H9 (cell line): Measurements from ENCODE around the gene EPN1. TPM values are rescaled to one million over a fixed set of nuclear protein-coding genes. Genes with fewer than 3 reads are reported as not detected.
A peak's percentile ranks its signal among the peaks of the same experiment; 100 is the strongest.

Experiments
- DNase-seq: peaks from one replicate; pipeline ENCODE4 v3.0.0-alpha.2; 2017
- H2AFZ ChIP-seq: one replicate; pipeline ENCODE4 v1.6.1; 2013; ENCODE audit warnings: mild to moderate bottlenecking, low read length, control low read depth, moderate library complexity
- H2AK5ac ChIP-seq: 2 replicates; pipeline ENCODE4 v1.6.1; 2013; ENCODE audit warnings: low read length, control low read depth, mixed read lengths; ENCODE audit not compliant: insufficient read length
- H2BK120ac ChIP-seq: one replicate; pipeline ENCODE4 v1.6.1; 2013; ENCODE audit warnings: low read depth, mild to moderate bottlenecking, low read length, control low read depth, inconsistent platforms; ENCODE audit not compliant: poor library complexity, severe bottlenecking
- H2BK12ac ChIP-seq: 2 replicates; pipeline ENCODE4 v1.6.1; 2013; ENCODE audit warnings: low read length, control low read depth, mixed read lengths, low read depth; ENCODE audit not compliant: insufficient read length
- H2BK15ac ChIP-seq: 2 replicates; pipeline ENCODE4 v1.6.1; 2013; ENCODE audit warnings: low read depth, low read length, control low read depth
- H2BK20ac ChIP-seq: one replicate; pipeline ENCODE4 v1.6.1; 2013; ENCODE audit warnings: low read depth, mild to moderate bottlenecking, low read length, control low read depth, inconsistent platforms; ENCODE audit not compliant: poor library complexity, severe bottlenecking
- H2BK5ac ChIP-seq: 2 replicates; pipeline ENCODE4 v1.6.1; 2013; ENCODE audit warnings: low read length, control low read depth, mixed read lengths; ENCODE audit not compliant: insufficient read length
- H3K14ac ChIP-seq: 2 replicates; pipeline ENCODE4 v1.6.1; 2013; ENCODE audit warnings: low read length, control low read depth; ENCODE audit not compliant: insufficient read depth
- H3K18ac ChIP-seq: 2 replicates; pipeline ENCODE4 v1.6.1; 2013; ENCODE audit warnings: low read depth, mild to moderate bottlenecking, mixed read lengths, low read length, control low read depth; ENCODE audit not compliant: insufficient read length
- H3K23ac ChIP-seq: 2 replicates; pipeline ENCODE4 v1.6.1; 2013; ENCODE audit warnings: low read length, control low read depth, mixed read lengths, low read depth; ENCODE audit not compliant: insufficient read length
- H3K23me2 ChIP-seq: 2 replicates; pipeline ENCODE4 v1.6.1; 2013; ENCODE audit warnings: low read depth, mild to moderate bottlenecking, mixed read lengths, low read length, control low read depth; ENCODE audit not compliant: insufficient read length, poor library complexity, severe bottlenecking
- H3K27ac ChIP-seq: 2 replicates; pipeline ENCODE4 v1.5.1; 2013; ENCODE audit warnings: low read length, control low read depth, mixed read lengths, low read depth; ENCODE audit not compliant: insufficient read length
- H3K27me3 ChIP-seq: 2 replicates; pipeline ENCODE4 v1.6.1; 2013; ENCODE audit warnings: low read length, control low read depth, inconsistent platforms; ENCODE audit not compliant: insufficient read depth
- H3K4ac ChIP-seq: 2 replicates; pipeline ENCODE4 v1.6.1; 2013; ENCODE audit warnings: low read depth, mild to moderate bottlenecking, control low read depth, inconsistent platforms, low read length, moderate library complexity
- H3K4me1 ChIP-seq: 2 replicates; pipeline ENCODE4 v1.6.1; 2013; ENCODE audit warnings: low read length, control low read depth, inconsistent platforms; ENCODE audit not compliant: insufficient read depth
- H3K4me2 ChIP-seq: 2 replicates; pipeline ENCODE4 v1.6.1; 2013; ENCODE audit warnings: low read length, control low read depth, mixed read lengths; ENCODE audit not compliant: insufficient read length, insufficient read depth
- H3K56ac ChIP-seq: 2 replicates; pipeline ENCODE4 v1.6.1; 2013; ENCODE audit warnings: low read depth, mild to moderate bottlenecking, mixed read lengths, low read length, control low read depth; ENCODE audit not compliant: insufficient read length
- H3K79me1 ChIP-seq: 2 replicates; pipeline ENCODE4 v1.6.1; 2013; ENCODE audit warnings: low read depth, mild to moderate bottlenecking, moderate library complexity, low read length, control low read depth, inconsistent platforms; ENCODE audit not compliant: insufficient read depth, poor library complexity, severe bottlenecking
- H3K79me2 ChIP-seq: 2 replicates; pipeline ENCODE4 v1.6.1; 2013; ENCODE audit warnings: low read length, control low read depth, inconsistent platforms; ENCODE audit not compliant: insufficient read depth
- H3K9ac ChIP-seq: 2 replicates; pipeline ENCODE4 v1.6.1; 2013; ENCODE audit warnings: low read length, control low read depth, mixed read lengths; ENCODE audit not compliant: insufficient read length; ENCODE audit errors: extremely low read depth
- H3K9me3 ChIP-seq: one replicate; pipeline ENCODE4 v1.6.1; 2013; ENCODE audit warnings: low read depth, low read length, inconsistent platforms; ENCODE audit not compliant: control insufficient read depth
- H3T11ph ChIP-seq: one replicate; pipeline ENCODE4 v1.6.1; 2013; ENCODE audit warnings: mild to moderate bottlenecking, low read length, control low read depth, inconsistent platforms
- H4K20me1 ChIP-seq: one replicate; pipeline ENCODE4 v1.6.1; 2013; ENCODE audit not compliant: control insufficient read depth, insufficient read length, insufficient read depth
- H4K5ac ChIP-seq: 2 replicates; pipeline ENCODE4 v1.6.1; 2013; ENCODE audit warnings: low read depth, mild to moderate bottlenecking, mixed read lengths, low read length, control low read depth; ENCODE audit not compliant: insufficient read length
- H4K8ac ChIP-seq: replicated peaks from 2 replicates; pipeline ENCODE4 v1.6.1; 2013; ENCODE audit warnings: low read length, control low read depth, mixed read lengths, low read depth; ENCODE audit not compliant: insufficient read length
- H4K91ac ChIP-seq: 2 replicates; pipeline ENCODE4 v1.6.1; 2013; ENCODE audit warnings: low read depth, mild to moderate bottlenecking, moderate library complexity, mixed read lengths, low read length, control low read depth; ENCODE audit not compliant: insufficient read length
- H3K27ac Mint-ChIP-seq, 3 experiments: 2 replicates in 2 of 3; 3 replicates in 1 of 3; pipeline ENCODE4 v1.8.0; 2020 to 2021; ENCODE audit warnings: mixed read lengths in 3 of 3, mild to moderate bottlenecking in 1 of 3, moderate library complexity in 1 of 3
- H3K27me3 Mint-ChIP-seq: 2 replicates; pipeline ENCODE4 v1.8.0; 2021; ENCODE audit warnings: low read depth, mild to moderate bottlenecking, moderate library complexity, mixed read lengths
- H3K36me3 Mint-ChIP-seq, 3 experiments: 2 replicates in 2 of 3; 3 replicates in 1 of 3; pipeline ENCODE4 v1.8.0; 2020 to 2021; ENCODE audit warnings: low read depth in 3 of 3, mixed read lengths in 3 of 3; ENCODE audit not compliant: insufficient read depth in 1 of 3
- H3K4me1 Mint-ChIP-seq, 2 experiments: 2 replicates each; pipeline ENCODE4 v1.8.0; 2020; ENCODE audit warnings: mixed read lengths in 2 of 2
- H3K4me3 Mint-ChIP-seq, 2 experiments: 2 replicates in 1 of 2; 3 replicates in 1 of 2; pipeline ENCODE4 v1.8.0; 2020 to 2021; ENCODE audit warnings: mild to moderate bottlenecking in 2 of 2, mixed read lengths in 2 of 2, moderate library complexity in 1 of 2
- H3K9me3 Mint-ChIP-seq, 2 experiments: 2 replicates in 1 of 2; 3 replicates in 1 of 2; pipeline ENCODE4 v1.8.0; 2020; ENCODE audit warnings: mild to moderate bottlenecking in 2 of 2, mixed read lengths in 2 of 2, moderate library complexity in 1 of 2
- WGBS: extraction: QIAGEN DNeasy Blood & Tissue Kit; methylation state at CpG from one replicate; pipeline ENCODE4 v1.1.7; 2013; ENCODE audit warnings: missing lambda C conversion rate, low lambda C conversion rate, mixed read lengths; ENCODE audit not compliant: insufficient read length; ENCODE audit errors: extremely low coverage; 5-methylcytosine and 5-hydroxymethylcytosine counted together
- total RNA-seq: library from RNA; stranded (reverse); gene quantifications from 2 replicates; pipeline ENCODE4 v1.2.1, GENCODE V29; 2021
- TF ChIP-seq, protein P1 (sequence below): fragments of 200-600 bp; sonication (generic); conservative IDR thresholded peaks from 3 replicates; pipeline ENCODE4 v1.8.0; 2021; ENCODE audit warnings: antibody characterized with exemption, mild to moderate bottlenecking

EPN1 gene
- total RNA-seq, 1 experiment from 2014 or later, result 159 TPM

DNA sequence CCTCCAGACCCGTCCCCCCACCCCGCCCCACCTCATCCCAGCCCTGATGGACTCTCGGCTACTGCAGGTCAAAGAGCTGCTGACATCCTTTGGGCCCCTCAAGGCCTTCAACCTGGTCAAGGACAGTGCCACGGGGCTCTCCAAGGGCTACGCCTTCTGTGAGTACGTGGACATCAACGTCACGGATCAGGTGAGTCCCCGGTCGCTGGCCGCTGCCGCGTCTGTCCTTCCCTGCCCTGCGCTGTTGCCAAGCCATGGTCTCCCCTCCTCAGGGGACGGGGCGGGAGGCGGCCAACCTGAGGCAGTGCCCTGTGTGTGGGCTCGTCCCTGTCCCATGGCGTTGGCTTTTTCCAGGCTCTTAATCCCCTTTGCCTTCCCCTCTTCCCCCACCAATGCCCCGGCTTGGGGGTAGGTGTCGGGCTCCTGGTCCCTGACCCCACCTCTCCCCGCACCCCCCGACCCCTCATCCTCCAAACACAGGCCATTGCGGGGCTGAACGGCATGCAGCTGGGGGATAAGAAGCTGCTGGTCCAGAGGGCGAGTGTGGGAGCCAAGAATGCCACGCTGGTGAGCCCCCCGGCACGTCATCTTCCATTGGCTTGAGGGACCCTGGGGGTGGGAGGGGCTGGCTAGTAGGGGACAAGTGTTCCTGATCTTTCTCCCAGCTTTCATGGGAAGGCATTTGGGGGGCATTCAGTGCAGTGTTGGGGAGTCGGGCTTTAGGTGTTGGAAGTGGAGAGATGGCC lies 6.2 kb upstream of the EPN1 start:
- no peaks in the 10 kb centered on the region for H3K9me3 ChIP-seq
- 0 out of 7 replicates have a peak overlapping the region, but pooled peaks of 1 of the 3 experiments have one; percentile 66 for H3K27ac Mint-ChIP-seq
- H3K27me3 Mint-ChIP-seq, result no peaks in the 10 kb centered on the region
- no peak overlapping the region for H3K4ac ChIP-seq
- WGBS, result no CpG with 5 or more reads among the region's 30 CpGs
- peaks cover 59 to 89% (median 79%) of the 10 kb centered on the region in 3 experiments for H3K36me3 Mint-ChIP-seq
- no peak overlapping the region for H3K56ac ChIP-seq
- H3K9me3 Mint-ChIP-seq, result no peaks in the 10 kb centered on the region
- H2BK20ac ChIP-seq, result no peak overlapping the region
- no peak overlapping the region for H3K4me3 Mint-ChIP-seq
- no peak overlapping the region for H4K5ac ChIP-seq
- no peak overlapping the region for H3T11ph ChIP-seq
- H3K4me1 Mint-ChIP-seq, result peaks cover 23 to 30% of the 10 kb centered on the region in 2 experiments
- no peak overlapping the region for H4K8ac ChIP-seq
- H2BK120ac ChIP-seq, result no peak overlapping the region
- no peaks in the 10 kb centered on the region for H3K27me3 ChIP-seq
- H3K4me2 ChIP-seq, result no peak overlapping the region
- TF ChIP-seq, protein P1, sequence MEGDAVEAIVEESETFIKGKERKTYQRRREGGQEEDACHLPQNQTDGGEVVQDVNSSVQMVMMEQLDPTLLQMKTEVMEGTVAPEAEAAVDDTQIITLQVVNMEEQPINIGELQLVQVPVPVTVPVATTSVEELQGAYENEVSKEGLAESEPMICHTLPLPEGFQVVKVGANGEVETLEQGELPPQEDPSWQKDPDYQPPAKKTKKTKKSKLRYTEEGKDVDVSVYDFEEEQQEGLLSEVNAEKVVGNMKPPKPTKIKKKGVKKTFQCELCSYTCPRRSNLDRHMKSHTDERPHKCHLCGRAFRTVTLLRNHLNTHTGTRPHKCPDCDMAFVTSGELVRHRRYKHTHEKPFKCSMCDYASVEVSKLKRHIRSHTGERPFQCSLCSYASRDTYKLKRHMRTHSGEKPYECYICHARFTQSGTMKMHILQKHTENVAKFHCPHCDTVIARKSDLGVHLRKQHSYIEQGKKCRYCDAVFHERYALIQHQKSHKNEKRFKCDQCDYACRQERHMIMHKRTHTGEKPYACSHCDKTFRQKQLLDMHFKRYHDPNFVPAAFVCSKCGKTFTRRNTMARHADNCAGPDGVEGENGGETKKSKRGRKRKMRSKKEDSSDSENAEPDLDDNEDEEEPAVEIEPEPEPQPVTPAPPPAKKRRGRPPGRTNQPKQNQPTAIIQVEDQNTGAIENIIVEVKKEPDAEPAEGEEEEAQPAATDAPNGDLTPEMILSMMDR, result no peak
- H2AK5ac ChIP-seq, result no peak overlapping the region
- H3K79me1 ChIP-seq, result no peaks in the 10 kb centered on the region
- no peak overlapping the region for H3K27ac ChIP-seq
- no peak overlapping the region for H2BK15ac ChIP-seq
- no peak for DNase-seq
- no peaks in the 10 kb centered on the region for H4K20me1 ChIP-seq
- no peak overlapping the region for H3K14ac ChIP-seq
- H2BK12ac ChIP-seq, result no peak overlapping the region
- H4K91ac ChIP-seq, result no peak overlapping the region
- H3K79me2 ChIP-seq, result peaks cover 4% of the 10 kb centered on the region; the same call in 1 of the 2 replicates
- H3K9ac ChIP-seq, result no peak overlapping the region
- no peak overlapping the region for H3K23ac ChIP-seq
- H2AFZ ChIP-seq, result no peak overlapping the region
- H3K4me1 ChIP-seq, result no peaks in the 10 kb centered on the region
- no peaks in the 10 kb centered on the region for H3K23me2 ChIP-seq
- H3K18ac ChIP-seq, result no peak overlapping the region
- no peak overlapping the region for H2BK5ac ChIP-seq
